Measurements from ENCODE around the gene GRIN3A.
"Not testable (repeated sequence)": the region's sequence is repeated elsewhere in the genome, so short reads cannot be mapped to it uniquely, and the experiment has no call there.

Gene GRIN3A

GRCh38 chr9:101574731-101575333 lies 163.6 kb downstream of the GRIN3A start:
- no peak for DNase-seq

- DNase-seq, result no peak
Observed at GRCh38 chr9:101572316-101572715, 166.1 kb downstream of the GRIN3A start.

- DNase-seq, result no peak
Observed at GRCh38 chr9:101571114-101571513, 167.3 kb downstream of the GRIN3A start.

- no peak for DNase-seq
Observed at GRCh38 chr9:101569741-101570501, 168.5 kb downstream of the GRIN3A start.

- DNase-seq, result no peak
Observed at GRCh38 chr9:101567725-101568350, 170.6 kb downstream of the GRIN3A start.

GRCh38 chr9:101566904-101567724 lies 171.3 kb downstream of the GRIN3A start:
- DNase-seq, result peak; percentile 58

GRCh38 chr9:101564252-101564651 lies 174.2 kb downstream of the GRIN3A start:
- DNase-seq, result no peak

GRCh38 chr9:101562966-101563365 lies 175.5 kb downstream of the GRIN3A start:
- no peak for DNase-seq

- no peak for DNase-seq
Observed at GRCh38 chr9:101561740-101562139, 176.7 kb downstream of the GRIN3A start.

- DNase-seq, result not testable (repeated sequence)
Observed at GRCh38 chr9:101549472-101550098, 188.9 kb downstream of the GRIN3A start.

- no peak for DNase-seq
Observed at GRCh38 chr9:101543098-101543735, 195.2 kb downstream of the GRIN3A start.

GRCh38 chr9:101540069-101540468 lies 198.4 kb downstream of the GRIN3A start:
- DNase-seq, result no peak

GRCh38 chr9:101536938-101537337 lies 201.5 kb downstream of the GRIN3A start:
- DNase-seq, result peak; percentile 37

GRCh38 chr9:101536351-101536750 lies 202.1 kb downstream of the GRIN3A start:
- no peak for DNase-seq

- DNase-seq, result peak; percentile 100
Observed at GRCh38 chr9:101533334-101534204, 204.9 kb downstream of the GRIN3A start, which contains the start of gene RNF20. TSS of gene RNF20 (plus strand) at chr9:101533853. CDS start at chr9:101535424, 1,571 bp downstream.

GRCh38 chr9:101530076-101530711 lies 208.3 kb downstream of the GRIN3A start:
- DNase-seq, result peak; percentile 79

GRCh38 chr9:101528015-101528414 lies 210.4 kb downstream of the GRIN3A start:
- DNase-seq, result no peak

- DNase-seq, result no peak
Observed at GRCh38 chr9:101527066-101527465, 211.4 kb downstream of the GRIN3A start.

GRCh38 chr9:101524371-101524770 lies 214.1 kb downstream of the GRIN3A start:
- DNase-seq, result no peak
